ENCODE measurements around the gene FARS2. TPM values are rescaled to one million over a fixed set of nuclear protein-coding genes. Genes with fewer than 3 reads are reported as not detected.

The FARS2 gene
- total RNA-seq, 6 donors from 2014 or later, result 16.4 to 34.6 (median 19.9) TPM

- DNase-seq (no peak), ATAC-seq (ENCODE audit: low FRiP score in 2 of 2) (no peak)
- Histone ChIP-seq H3K27me3 (no peaks in the 10 kb centered on the region), H3K9me3 (no peaks in the 10 kb centered on the region), H3K36me3 (peaks cover 0 to 15% (median 0%) of the 10 kb centered on the region in 4 donors), H3K27ac (no peak overlapping the region), H3K4me3 (no peak overlapping the region), H3K4me1 (no peaks in the 10 kb centered on the region)
- 95 to 96% methylated on average over 4 of the region's 4 CpGs for WGBS, 2 donors
- TF ChIP-seq EP300 (IDR thresholded peaks at IDR 0.05), result no peak
- no peak for TF ChIP-seq CTCF (IDR thresholded peaks at IDR 0.05)
- no peak for TF ChIP-seq POLR2AphosphoS5 (IDR thresholded peaks at IDR 0.05)
- TF ChIP-seq POLR2A (IDR thresholded peaks at IDR 0.05), result no peak
Measured at GRCh38 chr6:5237805-5238204, 23.5 kb upstream of the FARS2 start.

DNA sequence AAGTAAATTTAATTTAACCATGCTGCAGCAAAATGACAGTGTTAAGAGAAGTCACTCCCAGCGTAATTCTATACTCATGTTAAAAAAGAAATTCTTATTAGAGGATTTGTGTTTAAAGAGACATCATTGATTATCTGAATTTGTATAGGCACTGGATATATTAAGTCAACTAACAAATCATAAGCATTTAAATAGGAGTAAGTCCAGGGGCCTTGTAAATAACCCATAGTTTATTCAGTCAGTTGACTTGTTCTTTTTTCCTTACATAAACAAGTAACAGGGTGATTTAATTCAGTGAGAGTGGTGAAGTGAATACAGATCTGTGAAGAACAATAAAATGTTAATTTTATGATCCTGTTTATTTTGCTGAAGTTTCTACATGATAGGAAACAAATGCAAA is 23.0 kb upstream of the FARS2 start:
- Histone ChIP-seq H3K27me3 (no peaks in the 10 kb centered on the region), H3K4me1 (no peaks in the 10 kb centered on the region), H3K27ac (no peak overlapping the region), H3K36me3 (peaks cover 0 to 15% (median 0%) of the 10 kb centered on the region in 4 donors), H3K4me3 (no peak overlapping the region), H3K9me3 (no peaks in the 10 kb centered on the region)
- DNase-seq (no peak), ATAC-seq (ENCODE audit: low FRiP score in 2 of 2) (no peak)
- TF ChIP-seq POLR2AphosphoS5 (IDR thresholded peaks at IDR 0.05), result no peak
- no peak for TF ChIP-seq POLR2A (IDR thresholded peaks at IDR 0.05)
- TF ChIP-seq EP300 (IDR thresholded peaks at IDR 0.05), result no peak
- no peak for TF ChIP-seq CTCF (IDR thresholded peaks at IDR 0.05)
- 92 to 100% methylated on average over 1 of the region's 1 CpG for WGBS, 2 donors

DNA sequence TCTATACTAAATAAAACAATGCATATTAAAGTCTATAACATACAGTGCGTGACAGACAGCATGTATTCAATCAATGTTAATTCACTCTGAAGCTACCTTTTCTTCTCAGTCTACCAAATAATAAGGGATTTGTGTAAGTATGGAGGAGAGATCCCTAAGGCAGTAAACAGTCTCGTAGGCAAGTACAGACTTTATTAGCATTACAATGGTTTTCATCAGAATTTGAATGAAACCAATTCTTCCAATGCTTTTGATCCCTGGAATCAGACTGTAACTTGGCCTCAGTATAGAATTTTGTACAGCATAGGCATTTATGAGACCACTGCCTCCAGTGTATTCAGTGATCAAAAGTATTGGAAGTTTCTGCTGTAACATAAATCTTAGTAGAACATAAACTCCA is 20.1 kb upstream of the FARS2 start:
- DNase-seq (no peak), ATAC-seq (ENCODE audit: low FRiP score in 2 of 2) (no peak)
- no peak for TF ChIP-seq POLR2A (IDR thresholded peaks at IDR 0.05)
- TF ChIP-seq EP300 (IDR thresholded peaks at IDR 0.05), result no peak
- no peak for TF ChIP-seq CTCF (IDR thresholded peaks at IDR 0.05)
- no peak for TF ChIP-seq POLR2AphosphoS5 (IDR thresholded peaks at IDR 0.05)
- Histone ChIP-seq H3K4me3 (no peak overlapping the region), H3K4me1 (peaks cover 0 to 2% (median 0%) of the 10 kb centered on the region in 4 donors), H3K27me3 (no peaks in the 10 kb centered on the region), H3K9me3 (no peaks in the 10 kb centered on the region), H3K27ac (no peak overlapping the region), H3K36me3 (peaks cover 0 to 7% (median 0%) of the 10 kb centered on the region in 4 donors)
- WGBS, 2 donors, result 91 to 100% methylated on average over 2 of the region's 2 CpGs

DNA sequence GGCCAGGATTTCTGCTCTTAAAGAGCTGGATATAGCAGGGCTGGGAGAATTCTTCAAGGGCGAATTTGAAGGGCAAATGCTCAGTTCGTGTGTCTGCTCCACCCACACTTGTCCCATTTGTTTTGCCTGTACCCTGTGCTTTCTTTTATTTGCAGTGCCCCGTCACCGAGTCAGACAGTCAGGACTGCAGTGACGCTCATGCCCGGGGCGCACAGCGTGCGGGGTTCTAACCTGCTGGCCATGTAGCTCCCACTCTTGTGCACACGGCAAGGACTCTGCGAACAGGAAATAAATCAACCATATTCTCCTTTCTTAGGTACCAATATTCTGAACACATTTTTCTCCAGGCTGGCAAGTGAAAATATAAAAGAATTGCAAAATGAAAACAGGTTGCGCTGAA is 18.2 kb upstream of the FARS2 start:
- WGBS, 2 donors, result 93 to 97% methylated on average over 12 of the region's 12 CpGs
- TF ChIP-seq EP300 (IDR thresholded peaks at IDR 0.05), result no peak
- TF ChIP-seq CTCF (IDR thresholded peaks at IDR 0.05), result no peak
- TF ChIP-seq POLR2AphosphoS5 (IDR thresholded peaks at IDR 0.05), result no peak
- no peak for TF ChIP-seq POLR2A (IDR thresholded peaks at IDR 0.05)
- Histone ChIP-seq H3K36me3 (peaks cover 0 to 6% (median 0%) of the 10 kb centered on the region in 4 donors), H3K27me3 (no peaks in the 10 kb centered on the region), H3K4me1 (peaks cover 0 to 13% (median 3%) of the 10 kb centered on the region in 4 donors), H3K27ac (no peak overlapping the region), H3K4me3 (no peak overlapping the region), H3K9me3 (no peaks in the 10 kb centered on the region)
- DNase-seq (peak in 1 of 2 donors; percentile 53), ATAC-seq (ENCODE audit: low FRiP score in 2 of 2) (no peak)
